Panc1 (cell line): ENCODE measurements around the gene KRTAP5-3.

Experiments
- CTCF ChIP-seq: fragments of 450-650 bp; IDR thresholded peaks from 2 replicates; pipeline ENCODE4 v1.5.1; 2017; ENCODE audit warnings: mild to moderate bottlenecking
- POLR2AphosphoS5 ChIP-seq: IDR thresholded peaks from 2 replicates; pipeline ENCODE4 v1.6.1; 2012; ENCODE audit warnings: mild to moderate bottlenecking, low read depth, low read length, moderate library complexity
- REST ChIP-seq, 2 experiments: IDR thresholded peaks; 2 replicates each; pipeline ENCODE4 v1.6.1; 2011 to 2012; ENCODE audit warnings: low read depth in 2 of 2, control low read depth in 1 of 2, low read length in 1 of 2, mild to moderate bottlenecking in 1 of 2, moderate library complexity in 1 of 2; ENCODE audit not compliant: insufficient read depth in 1 of 2
- SIN3A ChIP-seq: IDR thresholded peaks from 2 replicates; pipeline ENCODE4 v1.6.1; 2012; ENCODE audit warnings: low read depth, mild to moderate bottlenecking, low read length, moderate library complexity, borderline replicate concordance; ENCODE audit not compliant: insufficient read depth

GRCh38 chr11:1567721-1568100 lies 40.6 kb downstream of the KRTAP5-3 start:
- TF ChIP-seq CTCF: no peak
- TF ChIP-seq POLR2AphosphoS5: no peak
- no peak for TF ChIP-seq SIN3A
- no peak for TF ChIP-seq REST (IDR thresholded peaks at IDR 0.05; ENCODE audit: insufficient read depth in 1 of 2, low read depth in 2 of 2, low read length in 1 of 2)
